GM23338 (cell line): Measurements from ENCODE around the gene SRM. TPM values are rescaled to one million over a fixed set of nuclear protein-coding genes. Genes with fewer than 3 reads are reported as not detected.
"Not testable (repeated sequence)": the region's sequence is repeated elsewhere in the genome, so short reads cannot be mapped to it uniquely, and the experiment has no call there.

Experiments used
- ATAC-seq: fragments of 200-7000 bp; cut with Tn5 transposase; 3 replicates; pipeline ENCODE4 v1.9.1; 2020
- DNase-seq: peaks from one replicate; pipeline ENCODE4 v3.0.0-alpha.2; 2015; ENCODE audit warnings: low spot score
- H2AFZ ChIP-seq: fragments of 200-600 bp; sonication (generic); 2 replicates; pipeline ENCODE4 v1.8.0; 2016; ENCODE audit warnings: antibody characterized with exemption, mild to moderate bottlenecking, moderate library complexity
- H3F3A ChIP-seq: fragments of 200-600 bp; sonication (generic); replicated peaks from 2 replicates; pipeline ENCODE4 v1.8.0; 2017; ENCODE audit warnings: antibody characterized with exemption, mixed run types, low read depth
- H3K27ac ChIP-seq: fragments of 200-600 bp; sonication (generic); 2 replicates; pipeline ENCODE4 v1.6.1; 2016; ENCODE audit warnings: low read depth
- H3K27me3 ChIP-seq: fragments of 200-600 bp; sonication (generic); 2 replicates; pipeline ENCODE4 v1.8.0; 2016; ENCODE audit warnings: mild to moderate bottlenecking, mixed run types, moderate library complexity; ENCODE audit not compliant: insufficient read depth
- H3K36me3 ChIP-seq: fragments of 200-600 bp; sonication (generic); 2 replicates; pipeline ENCODE4 v1.8.0; 2016; ENCODE audit warnings: mild to moderate bottlenecking; ENCODE audit not compliant: insufficient read depth
- H3K4me1 ChIP-seq: fragments of 200-600 bp; sonication (generic); 2 replicates; pipeline ENCODE4 v1.8.0; 2016; ENCODE audit warnings: mild to moderate bottlenecking, moderate library complexity; ENCODE audit not compliant: insufficient read depth
- H3K4me2 ChIP-seq: fragments of 200-600 bp; sonication (generic); 2 replicates; pipeline ENCODE4 v1.7.1; 2017; ENCODE audit warnings: mixed run types
- H3K4me3 ChIP-seq: fragments of 200-600 bp; sonication (generic); 2 replicates; pipeline ENCODE4 v1.6.1; 2016; ENCODE audit warnings: mixed run types
- H3K79me2 ChIP-seq: fragments of 200-600 bp; sonication (generic); replicated peaks from 2 replicates; pipeline ENCODE4 v1.8.0; 2017; ENCODE audit warnings: mild to moderate bottlenecking; ENCODE audit not compliant: insufficient read depth
- H3K9me2 ChIP-seq: fragments of 200-600 bp; sonication (generic); 2 replicates; pipeline ENCODE4 v1.8.0; 2017; ENCODE audit not compliant: insufficient read depth
- H4K20me1 ChIP-seq: fragments of 200-600 bp; sonication (generic); replicated peaks from 2 replicates; pipeline ENCODE4 v1.8.0; 2017; ENCODE audit warnings: mild to moderate bottlenecking; ENCODE audit not compliant: insufficient read depth
- H3K27ac Mint-ChIP-seq: 2 replicates; pipeline ENCODE4 v1.8.0; 2020; ENCODE audit warnings: inconsistent platforms, mild to moderate bottlenecking, moderate library complexity, mixed read lengths
- H3K27me3 Mint-ChIP-seq: 3 replicates; pipeline ENCODE4 v1.8.0; 2022; ENCODE audit warnings: low read depth, mild to moderate bottlenecking, moderate library complexity, mixed read lengths, inconsistent platforms; ENCODE audit not compliant: insufficient read depth, poor library complexity
- H3K36me3 Mint-ChIP-seq: 3 replicates; pipeline ENCODE4 v1.8.0; 2021; ENCODE audit warnings: low read depth, mild to moderate bottlenecking, inconsistent platforms, moderate library complexity, mixed read lengths
- H3K4me1 Mint-ChIP-seq: 3 replicates; pipeline ENCODE4 v1.8.0; 2020; ENCODE audit warnings: mild to moderate bottlenecking, inconsistent platforms, mixed read lengths
- H3K4me3 Mint-ChIP-seq: 3 replicates; pipeline ENCODE4 v1.8.0; 2021; ENCODE audit warnings: moderate library complexity, mild to moderate bottlenecking, inconsistent platforms, mixed read lengths
- H3K9me3 Mint-ChIP-seq: 3 replicates; pipeline ENCODE4 v1.8.0; 2020; ENCODE audit warnings: moderate library complexity, mild to moderate bottlenecking, inconsistent platforms, mixed read lengths
- CREB1 ChIP-seq: fragments of 250-450 bp; sonication (Bioruptor Pico); IDR thresholded peaks from 2 replicates; pipeline ENCODE4 v1.5.0; 2020; ENCODE audit warnings: low read depth, mild to moderate bottlenecking, moderate library complexity
- EZH2phosphoT487 ChIP-seq: fragments of 200-600 bp; sonication (generic); IDR thresholded peaks from one replicate; pipeline ENCODE4 v1.8.1; 2018; ENCODE audit warnings: antibody characterized with exemption; ENCODE audit not compliant: unreplicated experiment
- JUNB ChIP-seq: IDR thresholded peaks from one replicate; pipeline ENCODE4 v1.6.1; 2016; ENCODE audit warnings: antibody characterized with exemption; ENCODE audit not compliant: unreplicated experiment
- POLR2AphosphoS5 ChIP-seq: IDR thresholded peaks from 2 replicates; pipeline ENCODE4 v1.6.1; 2016; ENCODE audit warnings: antibody characterized with exemption, low read depth
- STAT1 ChIP-seq: IDR thresholded peaks from one replicate; pipeline ENCODE4 v1.6.1; 2016; ENCODE audit warnings: antibody characterized with exemption; ENCODE audit not compliant: unreplicated experiment
- ZNF114 ChIP-seq: fragments of 250-450 bp; sonication (Bioruptor Pico); IDR thresholded peaks from 2 replicates; pipeline ENCODE4 v1.5.0; 2020; ENCODE audit warnings: mild to moderate bottlenecking, moderate library complexity
- ZNF462 ChIP-seq: fragments of 250-450 bp; sonication (Bioruptor Pico); IDR thresholded peaks from 2 replicates; pipeline ENCODE4 v1.5.0; 2020; ENCODE audit warnings: mild to moderate bottlenecking, moderate library complexity
- polyA plus RNA-seq: library from polyadenylated mRNA; unstranded; fragments of >200 nt; fragmentation: Nextera tagmentation; extraction: Ambion mirVana; gene quantifications from 2 replicates; pipeline ENCODE4 v1.2.1, GENCODE V29; 2016
- total RNA-seq: library from RNA; depleted of rRNA; stranded (reverse); fragments of >200 nt; shearing (Covaris generic); gene quantifications from 2 replicates; pipeline ENCODE4 v1.2.3, GENCODE V29; 2014
- TF ChIP-seq, protein P1 (sequence below), 2 experiments: fragments of 200-600 bp in 1 of 2; sonication (generic) in 1 of 2; conservative IDR thresholded peaks; 2 replicates each; pipeline versions ENCODE4 v1.5.1 to v1.6.1; 2016 to 2017; ENCODE audit warnings: antibody characterized with exemption in 2 of 2, low read depth in 2 of 2, mild to moderate bottlenecking in 2 of 2, moderate library complexity in 1 of 2
- TF ChIP-seq, protein P2 (sequence below): IDR thresholded peaks from 2 replicates; pipeline ENCODE4 v1.6.1; 2016; ENCODE audit warnings: antibody characterized with exemption

SRM gene
- total and polyA plus RNA-seq, 2 experiments from 2014 or later: 170 to 253 TPM

DNA sequence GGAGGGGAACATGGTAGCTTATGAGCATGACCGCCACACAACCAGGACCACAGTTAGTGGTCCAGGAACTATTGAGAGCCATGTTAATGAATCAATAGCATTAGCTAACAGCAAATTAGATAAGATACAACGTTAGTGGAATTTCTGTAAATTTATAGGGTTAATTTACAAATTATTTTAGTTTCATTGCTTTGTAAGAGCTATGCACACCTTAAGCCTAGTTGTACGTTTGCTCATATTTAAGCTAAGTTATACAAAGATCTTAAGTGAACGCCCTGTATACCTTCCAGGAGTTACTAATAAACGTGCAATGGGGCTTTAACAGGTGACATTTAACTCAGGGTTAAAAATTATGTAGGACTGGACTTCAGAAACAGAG is 39.1 kb upstream of the SRM start (continued):
- TF ChIP-seq, protein P1, sequence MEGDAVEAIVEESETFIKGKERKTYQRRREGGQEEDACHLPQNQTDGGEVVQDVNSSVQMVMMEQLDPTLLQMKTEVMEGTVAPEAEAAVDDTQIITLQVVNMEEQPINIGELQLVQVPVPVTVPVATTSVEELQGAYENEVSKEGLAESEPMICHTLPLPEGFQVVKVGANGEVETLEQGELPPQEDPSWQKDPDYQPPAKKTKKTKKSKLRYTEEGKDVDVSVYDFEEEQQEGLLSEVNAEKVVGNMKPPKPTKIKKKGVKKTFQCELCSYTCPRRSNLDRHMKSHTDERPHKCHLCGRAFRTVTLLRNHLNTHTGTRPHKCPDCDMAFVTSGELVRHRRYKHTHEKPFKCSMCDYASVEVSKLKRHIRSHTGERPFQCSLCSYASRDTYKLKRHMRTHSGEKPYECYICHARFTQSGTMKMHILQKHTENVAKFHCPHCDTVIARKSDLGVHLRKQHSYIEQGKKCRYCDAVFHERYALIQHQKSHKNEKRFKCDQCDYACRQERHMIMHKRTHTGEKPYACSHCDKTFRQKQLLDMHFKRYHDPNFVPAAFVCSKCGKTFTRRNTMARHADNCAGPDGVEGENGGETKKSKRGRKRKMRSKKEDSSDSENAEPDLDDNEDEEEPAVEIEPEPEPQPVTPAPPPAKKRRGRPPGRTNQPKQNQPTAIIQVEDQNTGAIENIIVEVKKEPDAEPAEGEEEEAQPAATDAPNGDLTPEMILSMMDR (conservative IDR thresholded peaks at IDR 0.05; ENCODE audit: low read depth in 2 of 2): no peak
- TF ChIP-seq, protein P2, sequence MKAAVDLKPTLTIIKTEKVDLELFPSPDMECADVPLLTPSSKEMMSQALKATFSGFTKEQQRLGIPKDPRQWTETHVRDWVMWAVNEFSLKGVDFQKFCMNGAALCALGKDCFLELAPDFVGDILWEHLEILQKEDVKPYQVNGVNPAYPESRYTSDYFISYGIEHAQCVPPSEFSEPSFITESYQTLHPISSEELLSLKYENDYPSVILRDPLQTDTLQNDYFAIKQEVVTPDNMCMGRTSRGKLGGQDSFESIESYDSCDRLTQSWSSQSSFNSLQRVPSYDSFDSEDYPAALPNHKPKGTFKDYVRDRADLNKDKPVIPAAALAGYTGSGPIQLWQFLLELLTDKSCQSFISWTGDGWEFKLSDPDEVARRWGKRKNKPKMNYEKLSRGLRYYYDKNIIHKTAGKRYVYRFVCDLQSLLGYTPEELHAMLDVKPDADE: no peak
- TF ChIP-seq POLR2AphosphoS5 (no peak), ZNF114 (CRISPR knock-in tag) (no peak)

DNA sequence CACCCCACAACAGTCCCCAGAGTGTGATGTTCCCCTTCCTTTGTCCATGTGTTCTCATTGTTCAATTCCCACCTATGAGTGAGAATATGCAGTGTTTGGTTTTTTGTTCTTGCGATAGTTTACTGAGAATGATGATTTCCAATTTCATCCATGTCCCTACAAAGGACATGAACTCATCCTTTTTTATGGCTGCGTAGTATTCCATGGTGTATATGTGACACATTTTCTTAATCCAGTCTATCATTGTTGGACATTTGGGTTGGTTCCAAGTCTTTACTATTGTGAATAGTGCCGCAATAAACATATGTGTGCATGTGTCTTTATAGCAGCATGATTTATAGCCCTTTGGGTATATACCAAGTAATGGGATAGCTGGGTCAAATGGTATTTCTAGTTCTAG is 24.0 kb upstream of the SRM start:
- peaks cover 83% of the 10 kb centered on the region for H3K36me3 ChIP-seq
- H3K9me3 Mint-ChIP-seq, H3F3A ChIP-seq, H4K20me1 ChIP-seq, H3K27me3 ChIP-seq, H2AFZ ChIP-seq, H3K27me3 Mint-ChIP-seq, H3K79me2 ChIP-seq, H3K4me1 ChIP-seq, DNase-seq, H3K4me2 ChIP-seq, H3K4me3 ChIP-seq, H3K9me2 ChIP-seq, H3K27ac ChIP-seq, H3K4me3 Mint-ChIP-seq, H3K4me1 Mint-ChIP-seq, H3K27ac Mint-ChIP-seq, ATAC-seq: not testable (repeated sequence)
- peaks cover 80% of the 10 kb centered on the region for H3K36me3 Mint-ChIP-seq

DNA sequence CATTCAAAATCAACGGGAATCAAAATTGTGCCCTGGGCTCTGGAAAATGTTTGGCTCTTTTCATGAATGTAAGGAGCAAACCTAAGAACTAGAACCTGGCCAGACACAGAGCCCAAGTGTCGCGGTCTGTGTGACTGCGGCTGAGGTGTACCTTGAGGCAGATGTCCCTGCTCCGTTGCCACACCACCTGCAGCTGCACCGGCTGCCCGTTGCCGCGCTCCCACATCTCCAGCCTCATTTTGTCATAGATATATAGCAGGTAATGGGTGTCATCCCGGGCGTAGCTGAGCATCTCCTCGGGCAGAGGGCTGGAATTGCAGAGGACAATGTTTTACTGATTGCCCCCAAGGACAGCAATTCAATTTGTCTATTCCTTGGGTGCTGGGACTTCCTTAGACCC is 21.1 kb upstream of the SRM start:
- H3K27ac Mint-ChIP-seq: no peak overlapping the region
- no peak overlapping the region for H3K4me3 Mint-ChIP-seq
- H4K20me1 ChIP-seq: peaks cover 8% of the 10 kb centered on the region; the same call in 1 of the 2 replicates
- peaks cover 79% of the 10 kb centered on the region for H3K36me3 ChIP-seq
- DNase-seq: no peak
- H3K9me2 ChIP-seq: no peaks in the 10 kb centered on the region
- H3K4me2 ChIP-seq: no peak overlapping the region
- H3K36me3 Mint-ChIP-seq: peaks cover 77% of the 10 kb centered on the region
- H3K9me3 Mint-ChIP-seq: no peaks in the 10 kb centered on the region
- H3K27me3 Mint-ChIP-seq: no peaks in the 10 kb centered on the region
- no peaks in the 10 kb centered on the region for H3K4me1 ChIP-seq
- no peak overlapping the region for H3K27ac ChIP-seq
- peaks cover 7% of the 10 kb centered on the region; the same call in 1 of the 2 replicates for H3F3A ChIP-seq
- no peak for ATAC-seq
- no peak overlapping the region for H2AFZ ChIP-seq
- no peaks in the 10 kb centered on the region for H3K4me1 Mint-ChIP-seq
- H3K4me3 ChIP-seq: no peak overlapping the region
- H3K79me2 ChIP-seq: no peaks in the 10 kb centered on the region
- H3K27me3 ChIP-seq: no peaks in the 10 kb centered on the region
- TF ChIP-seq STAT1: no peak
- TF ChIP-seq, protein P2: no peak
- TF ChIP-seq ZNF462 (CRISPR knock-in tag): no peak
- no peak for TF ChIP-seq JUNB
- TF ChIP-seq CREB1: no peak
- TF ChIP-seq ZNF114 (CRISPR knock-in tag): no peak
- TF ChIP-seq EZH2phosphoT487: no peak
- no peak for TF ChIP-seq POLR2AphosphoS5
